DMS53 treated with DMSO at 0.1 percent for 48 hours (cell line): ENCODE measurements around the gene PAK2.
"Not testable (repeated sequence)": the region's sequence is repeated elsewhere in the genome, so short reads cannot be mapped to it uniquely, and the experiment has no call there.

Experiments
- DNase-seq: peaks from one replicate; lab custom pipeline; 2025; ENCODE audit not compliant: unreplicated experiment; lab: John Stamatoyannopoulos, UW

The PAK2 gene

GRCh38 chr3:196782511-196782910 lies 42.9 kb downstream of the PAK2 start:
- DNase-seq, result no peak

- DNase-seq, result no peak
These were observed 48.9 kb downstream of the PAK2 start for GRCh38 chr3:196788528-196788927.

GRCh38 chr3:196789885-196790359 lies 50.3 kb downstream of the PAK2 start:
- DNase-seq, result no peak

DNA sequence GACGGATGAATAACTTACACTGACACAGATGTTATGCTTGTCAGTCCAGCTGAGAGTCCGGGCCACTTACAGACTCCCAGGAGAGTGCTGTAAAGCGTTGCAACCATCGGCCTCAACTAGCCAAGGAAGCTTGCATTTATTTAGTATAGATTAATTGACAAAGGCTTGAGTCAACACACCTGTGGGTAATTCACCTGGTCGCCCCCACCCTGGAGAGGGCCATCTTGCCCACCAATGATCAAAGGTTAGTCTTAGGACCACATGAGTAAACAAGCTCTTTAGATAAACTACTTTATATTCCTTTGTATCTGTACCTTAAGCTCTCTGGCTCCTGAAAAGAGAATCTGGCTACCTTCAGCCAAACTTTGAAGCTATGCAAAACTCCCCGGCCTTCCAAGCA lies 51.0 kb downstream of the PAK2 start:
- no peak for DNase-seq

DNA sequence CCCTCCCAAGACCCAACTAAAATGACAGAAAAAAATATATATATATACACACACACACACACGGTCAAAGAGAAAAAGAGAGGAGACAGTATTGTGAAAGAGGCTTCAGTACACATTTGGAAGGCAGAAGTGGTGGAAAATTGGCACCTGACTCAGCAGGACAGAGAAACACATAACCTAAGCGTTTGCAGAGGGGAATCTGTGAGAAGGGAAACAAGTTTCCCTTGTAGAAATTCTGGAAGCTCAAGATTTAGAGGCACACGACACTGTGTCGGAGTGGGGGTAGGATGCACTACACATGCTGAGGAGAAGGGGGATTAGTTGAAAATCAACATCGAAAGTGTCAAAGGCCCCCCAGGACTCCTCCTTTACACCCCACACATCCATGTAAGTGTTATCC lies 53.1 kb downstream of the PAK2 start:
- no peak for DNase-seq

DNA sequence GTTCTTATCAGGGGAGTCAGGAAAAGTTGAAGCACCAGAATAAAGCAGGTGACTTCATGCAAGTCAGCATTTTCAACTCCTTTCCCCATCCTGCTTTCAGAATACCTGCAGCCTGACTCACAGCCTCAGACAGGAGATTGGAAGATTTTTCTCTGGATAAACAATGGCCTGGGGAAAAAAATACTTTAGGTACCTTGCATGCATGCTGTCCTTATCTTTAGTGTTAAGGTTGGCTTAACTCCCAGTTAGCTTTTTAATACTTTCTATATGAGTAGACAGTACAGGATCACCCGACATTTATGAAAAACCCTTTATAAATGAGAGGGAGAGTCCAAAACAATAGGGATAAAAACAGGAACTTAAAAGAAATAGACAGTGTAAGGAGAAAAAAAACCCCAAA lies 53.6 kb downstream of the PAK2 start:
- no peak for DNase-seq

DNA sequence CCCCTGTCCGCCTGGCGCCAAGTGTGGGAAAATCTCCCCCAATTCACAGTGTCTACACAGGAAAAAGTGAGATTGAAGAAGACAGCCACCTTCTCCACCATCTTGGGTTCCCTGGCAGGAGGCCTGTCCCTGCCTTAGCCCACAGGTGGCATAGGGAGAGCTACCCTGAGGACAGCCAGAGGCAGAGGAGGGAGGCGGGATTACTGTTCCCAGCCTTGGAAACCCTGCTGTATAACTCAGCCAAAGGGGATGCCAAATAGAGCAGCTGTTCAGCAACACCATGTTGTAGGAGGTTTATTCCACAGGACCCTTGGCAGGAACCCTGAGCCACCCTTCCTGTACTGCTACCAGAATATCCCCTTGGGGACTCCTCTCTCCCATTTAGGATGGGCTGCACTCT lies 54.8 kb downstream of the PAK2 start:
- DNase-seq, result no peak

DNA sequence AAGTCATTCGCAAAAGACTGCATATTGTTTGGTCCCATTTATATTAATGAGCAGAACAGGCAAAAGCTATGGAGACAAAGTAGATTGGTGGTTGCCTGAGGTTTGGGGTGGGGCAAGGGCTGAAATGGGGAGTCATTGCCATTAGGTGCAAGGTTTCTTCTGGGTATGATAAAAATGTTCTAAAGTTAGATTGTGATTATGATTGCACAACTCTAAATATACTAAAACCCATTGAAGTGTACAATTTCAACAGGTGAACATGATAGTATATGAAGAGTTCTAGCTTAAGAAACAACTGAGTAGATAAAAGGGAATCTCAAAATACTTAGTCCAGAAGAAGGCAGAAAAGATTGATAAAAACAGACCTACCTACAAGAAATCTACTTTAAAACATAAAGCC lies 56.7 kb downstream of the PAK2 start:
- no peak for DNase-seq

- DNase-seq, result no peak
These were observed 61.2 kb downstream of the PAK2 start for GRCh38 chr3:196800742-196801434.

- no peak for DNase-seq
These were observed 64.3 kb downstream of the PAK2 start for GRCh38 chr3:196803891-196804468.

DNA sequence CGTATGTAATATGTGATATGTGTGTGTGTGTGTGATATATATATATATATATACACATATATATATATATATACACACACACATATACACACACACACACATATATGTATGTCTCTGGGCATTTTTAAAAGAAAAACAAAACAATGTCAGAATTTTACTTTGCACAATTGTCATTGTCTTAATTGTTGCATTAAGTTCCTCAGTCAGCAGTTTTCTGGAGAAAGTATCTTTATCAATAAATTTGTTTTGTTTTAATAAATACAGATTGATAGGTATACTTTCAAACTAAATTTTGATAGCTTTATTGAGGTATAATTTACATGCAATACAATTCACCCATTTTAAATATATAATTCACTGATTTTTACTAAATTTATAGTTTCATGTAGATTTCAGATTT lies 65.1 kb downstream of the PAK2 start:
- no peak for DNase-seq

- no peak for DNase-seq
These were observed 71.4 kb downstream of the PAK2 start for GRCh38 chr3:196810963-196811581.

DNA sequence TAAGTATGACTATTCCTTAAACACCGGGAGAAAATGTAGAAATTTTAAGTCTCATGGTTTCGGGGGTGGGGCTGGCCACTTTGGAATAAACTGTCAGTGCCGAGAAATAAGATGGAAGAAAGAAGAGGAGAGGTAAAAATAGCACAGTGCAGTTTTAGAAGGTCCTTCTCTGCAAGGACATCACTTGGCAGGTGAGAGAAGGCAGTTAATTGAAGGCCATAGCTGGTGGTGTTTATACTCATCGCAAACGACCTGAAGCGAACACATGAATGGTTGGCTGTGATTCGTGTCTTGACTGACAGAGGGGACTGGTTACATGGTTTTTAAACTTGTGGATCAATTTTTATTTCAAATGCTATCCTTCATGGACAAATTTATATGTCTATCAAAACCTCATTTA lies 73.2 kb downstream of the PAK2 start:
- DNase-seq, result no peak

DNA sequence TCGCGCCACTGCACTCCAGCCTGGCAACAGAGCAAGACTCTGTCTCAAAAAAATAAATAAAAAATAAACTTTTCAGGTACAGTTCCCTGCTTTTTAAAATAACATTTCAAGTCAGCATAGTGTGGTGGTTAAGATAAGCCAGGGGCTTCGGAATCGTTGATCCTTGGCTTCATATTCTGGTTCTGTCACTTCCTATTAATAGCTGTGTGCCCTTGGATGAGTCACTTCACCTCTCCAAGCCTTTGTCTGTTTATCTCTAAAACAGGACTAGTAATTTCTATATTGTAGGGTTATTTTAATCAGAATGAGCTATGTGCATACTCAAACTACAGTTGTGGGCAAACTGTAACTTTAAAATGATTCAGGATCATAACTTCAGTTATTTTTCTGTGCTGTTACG lies 74.2 kb downstream of the PAK2 start:
- DNase-seq, result no peak

DNA sequence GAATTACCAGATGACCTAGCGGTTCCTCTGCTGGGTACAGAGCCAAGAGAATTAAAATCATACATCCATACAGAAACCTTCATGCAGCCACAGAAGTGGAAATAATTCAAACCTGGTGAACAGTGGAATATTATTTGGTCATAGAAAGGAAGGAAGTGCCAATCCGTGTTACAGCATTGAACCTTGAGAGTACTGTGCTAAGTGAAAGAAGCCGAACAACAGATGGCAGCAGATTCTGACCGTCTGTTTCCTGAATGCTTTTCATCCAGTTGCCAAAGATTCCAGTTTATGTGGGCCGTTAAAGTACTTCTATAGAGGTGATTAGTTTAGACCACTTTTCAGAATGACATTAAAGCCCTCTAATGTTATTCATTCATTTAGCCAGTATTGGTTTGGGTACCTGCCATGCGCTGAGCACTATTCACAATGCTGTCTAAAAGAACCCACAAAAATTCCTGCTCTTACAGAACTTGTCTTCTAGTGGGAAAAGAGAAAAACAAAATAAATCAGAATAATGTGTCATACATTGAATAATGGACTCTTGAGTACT lies 82.2 kb downstream of the PAK2 start:
- no peak for DNase-seq

GRCh38 chr3:196829651-196830050 lies 90.0 kb downstream of the PAK2 start:
- DNase-seq, result not testable (repeated sequence)

DNA sequence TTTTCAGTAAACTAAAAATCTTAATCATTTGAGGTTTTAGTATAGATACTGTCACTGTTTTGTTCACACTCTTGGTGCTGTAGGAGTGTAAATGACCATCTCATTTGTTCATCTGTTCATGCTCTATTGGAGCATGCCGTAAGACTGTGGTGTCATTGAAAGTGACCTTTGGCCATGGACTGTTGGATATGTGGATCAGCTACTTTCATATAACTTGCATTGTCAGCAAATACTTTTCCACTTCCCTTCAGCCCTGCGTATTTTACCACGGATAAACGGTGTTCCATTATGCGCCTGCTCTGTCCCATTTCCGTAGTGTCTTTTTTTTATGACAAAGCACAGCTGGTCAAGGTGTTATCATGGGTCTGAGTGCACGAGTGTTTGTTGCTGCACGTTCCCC lies 95.4 kb downstream of the PAK2 start:
- DNase-seq, result peak; percentile 1

- DNase-seq, result not testable (repeated sequence)
These were observed 97.0 kb downstream of the PAK2 start for GRCh38 chr3:196836626-196837025.

DNA sequence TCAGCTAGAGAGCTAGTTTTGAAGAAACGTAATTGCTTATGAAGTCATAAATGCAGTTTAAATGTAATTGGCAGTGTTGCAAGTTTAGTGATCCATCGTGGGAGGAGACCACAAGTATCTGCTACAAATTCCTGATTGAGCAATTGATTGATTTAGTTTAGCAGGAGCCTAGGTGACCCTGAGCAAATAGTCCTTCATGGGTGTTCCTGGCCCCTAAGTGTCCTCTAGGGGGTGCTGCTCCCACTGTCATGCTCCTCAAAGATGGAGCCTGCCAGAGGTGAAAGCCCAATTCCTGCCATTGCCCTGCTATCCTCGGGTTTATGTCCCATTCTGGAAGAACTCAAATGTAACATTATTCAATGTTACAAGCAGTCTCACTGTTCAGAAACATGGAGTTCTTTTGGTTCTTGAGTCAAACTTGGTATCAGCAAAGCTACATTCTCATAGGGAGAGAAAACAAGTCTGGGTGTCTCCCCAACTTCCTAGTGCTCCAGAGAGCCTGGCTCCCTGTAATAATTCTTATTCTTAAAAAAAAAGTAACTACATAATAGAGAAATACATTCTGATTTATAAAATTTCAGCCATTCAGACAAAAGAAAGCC lies 98.3 kb downstream of the PAK2 start:
- DNase-seq, result peak; percentile 15

- DNase-seq, result not testable (repeated sequence)
These were observed 99.7 kb downstream of the PAK2 start for GRCh38 chr3:196839351-196839750.

GRCh38 chr3:196842567-196843434 lies 103.1 kb downstream of the PAK2 start:
- no peak for DNase-seq
